AG08396 (cell line): ENCODE results near the gene GNAO1.

ENCODE experiments used
- DNase-seq: peaks from one replicate; pipeline ENCODE4 v3.0.0; 2012; ENCODE audit warnings: low spot score, mixed read lengths

GNAO1 gene

DNA sequence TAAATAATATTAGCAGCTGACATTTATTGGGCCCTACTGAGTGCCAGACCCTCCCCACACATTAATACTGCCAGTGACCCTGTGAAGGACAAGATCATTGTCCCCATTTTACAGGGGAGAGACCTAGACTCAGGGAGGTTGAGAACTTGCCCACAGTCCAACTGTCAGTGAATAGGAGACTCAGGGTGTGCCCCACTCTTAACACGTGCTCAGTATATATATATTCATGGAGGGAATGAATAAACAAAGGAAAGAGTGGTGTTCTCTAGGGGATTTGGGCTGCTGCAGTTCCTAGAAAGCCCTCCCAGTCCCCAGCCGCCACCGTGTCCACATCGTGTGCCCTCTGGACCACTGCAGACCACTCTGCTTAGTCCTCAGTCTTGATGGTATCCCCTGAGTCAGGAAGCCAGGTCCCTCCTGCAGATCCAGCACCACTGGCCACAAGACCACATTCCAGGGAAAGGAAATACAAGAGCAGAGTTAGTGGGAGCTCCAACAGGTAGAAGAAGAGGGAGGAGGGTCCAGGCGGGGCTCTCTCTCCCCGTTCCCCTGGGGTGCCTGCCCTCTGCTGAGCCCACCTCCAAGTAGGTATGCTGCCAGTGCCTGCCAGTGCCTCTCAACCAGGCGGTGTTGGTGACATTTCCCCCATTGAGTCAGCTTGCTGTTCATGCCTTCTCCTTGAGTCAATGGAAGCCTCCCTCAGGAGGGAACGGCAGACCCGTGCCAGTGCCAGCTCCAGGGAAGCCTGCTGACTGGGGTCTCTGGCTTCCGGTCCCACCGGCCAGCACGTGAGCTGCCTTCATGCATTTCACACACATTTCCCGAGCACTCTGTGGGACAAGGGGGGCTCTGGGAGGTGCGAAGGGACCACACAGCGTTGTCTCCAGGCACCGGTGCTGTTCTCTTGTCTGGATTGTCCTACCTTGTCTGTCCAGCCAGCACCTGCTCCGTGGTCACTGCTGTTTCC, 75.6 kb downstream of the GNAO1 start:
- no peak for DNase-seq

GRCh38 chr16:56267888-56268287, 76.6 kb downstream of the GNAO1 start:
- DNase-seq: no peak

GRCh38 chr16:56268799-56269198, 77.5 kb downstream of the GNAO1 start:
- no peak for DNase-seq

- no peak for DNase-seq
These were observed 78.0 kb downstream of the GNAO1 start for GRCh38 chr16:56269281-56269680.

- peak; percentile 72 for DNase-seq
These were observed 78.8 kb downstream of the GNAO1 start for GRCh38 chr16:56269811-56270684.

- no peak for DNase-seq
These were observed 79.5 kb downstream of the GNAO1 start for GRCh38 chr16:56270828-56271227.

DNA sequence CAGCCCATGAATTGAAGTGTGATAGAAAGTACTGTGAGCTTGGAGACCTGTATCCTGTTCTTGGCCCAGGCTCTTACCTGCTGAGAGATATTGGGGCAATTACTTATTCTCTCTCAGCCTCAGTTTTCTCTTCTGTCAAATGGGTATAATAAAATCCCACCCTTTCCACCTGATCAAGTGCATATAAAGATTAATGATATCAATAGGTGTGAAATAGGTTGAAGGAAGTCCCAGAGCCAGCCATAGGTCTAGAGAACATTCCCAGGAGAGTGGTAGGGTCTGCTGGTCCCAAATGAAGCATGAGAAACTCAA, 81.2 kb downstream of the GNAO1 start:
- no peak for DNase-seq

DNA sequence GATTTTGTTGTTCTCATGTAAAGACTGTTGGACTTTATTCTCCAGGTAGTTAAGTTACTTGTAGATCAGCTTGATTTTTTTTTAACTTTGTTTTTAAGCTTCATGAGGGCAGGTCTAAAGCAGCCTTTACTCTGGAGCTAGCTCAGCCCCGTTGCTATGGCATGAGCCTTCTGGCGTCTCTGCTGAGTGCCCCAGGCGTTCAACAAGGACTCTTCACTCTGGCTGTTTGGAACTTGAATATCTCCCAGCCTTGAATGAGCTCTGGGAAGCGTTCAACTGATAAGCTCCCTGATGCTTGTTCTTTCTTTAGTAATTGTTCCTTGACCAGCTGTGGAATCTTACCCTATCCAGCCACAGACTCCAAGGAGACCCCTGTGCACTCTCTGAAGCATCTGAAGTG, 82.3 kb downstream of the GNAO1 start:
- DNase-seq: no peak

GRCh38 chr16:56274369-56274768, 83.1 kb downstream of the GNAO1 start:
- DNase-seq: no peak

DNA sequence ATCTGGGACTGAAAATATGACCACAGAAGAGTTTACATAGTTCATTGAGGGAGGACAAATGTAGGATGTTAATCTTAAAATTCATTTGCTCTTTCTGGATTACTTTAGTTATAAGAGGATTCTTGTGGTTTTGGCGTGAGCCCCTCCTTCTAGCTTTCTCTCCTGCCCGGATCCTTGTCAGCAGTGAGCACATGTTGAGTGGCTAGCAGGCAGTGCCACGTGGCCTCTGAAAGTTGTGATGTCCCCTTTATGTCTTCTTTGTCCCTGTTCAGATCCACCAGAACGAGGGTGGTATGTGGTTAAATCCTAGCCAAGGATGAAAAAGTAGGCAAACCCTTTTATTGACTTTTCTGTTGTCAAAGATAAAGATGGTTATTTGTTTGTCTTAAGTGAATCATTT, 83.8 kb downstream of the GNAO1 start:
- DNase-seq: no peak

- no peak for DNase-seq
These were observed 84.5 kb downstream of the GNAO1 start for GRCh38 chr16:56275801-56276200.

- DNase-seq: no peak
These were observed 85.8 kb downstream of the GNAO1 start for GRCh38 chr16:56277075-56277474.

DNA sequence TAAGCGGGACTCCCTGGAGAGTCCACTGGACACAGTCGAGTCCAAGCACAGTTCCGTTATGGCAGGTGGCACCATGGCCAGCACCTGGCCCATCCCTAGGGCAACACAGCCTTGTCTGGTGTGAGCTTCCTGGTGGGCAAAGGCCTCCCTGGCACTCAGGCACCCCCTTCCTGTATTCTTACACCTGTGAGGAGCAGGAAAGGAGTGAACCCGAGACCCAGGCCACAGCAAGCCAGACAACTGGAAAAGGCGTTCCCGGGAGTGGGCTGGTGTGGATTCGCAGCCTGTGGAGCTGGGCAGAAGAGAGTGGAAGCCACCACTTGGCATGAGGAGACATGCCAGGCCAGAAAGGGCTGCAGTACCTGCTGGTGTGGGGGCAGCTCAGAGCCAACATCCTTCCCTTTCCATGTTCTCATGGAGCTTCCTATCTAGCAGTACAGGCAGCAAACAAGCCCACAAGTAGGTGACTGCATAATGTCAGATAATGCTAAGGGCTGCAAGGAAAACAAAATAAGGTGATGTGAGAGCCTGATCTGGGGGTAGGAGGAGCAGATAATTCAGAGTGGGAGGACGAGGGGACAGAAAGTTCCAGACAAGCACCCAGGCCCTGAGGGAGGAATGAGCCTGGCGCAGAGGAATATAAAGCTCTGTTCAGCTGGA, 87.0 kb downstream of the GNAO1 start:
- no peak for DNase-seq

GRCh38 chr16:56279132-56279531, 87.8 kb downstream of the GNAO1 start:
- DNase-seq: no peak

DNA sequence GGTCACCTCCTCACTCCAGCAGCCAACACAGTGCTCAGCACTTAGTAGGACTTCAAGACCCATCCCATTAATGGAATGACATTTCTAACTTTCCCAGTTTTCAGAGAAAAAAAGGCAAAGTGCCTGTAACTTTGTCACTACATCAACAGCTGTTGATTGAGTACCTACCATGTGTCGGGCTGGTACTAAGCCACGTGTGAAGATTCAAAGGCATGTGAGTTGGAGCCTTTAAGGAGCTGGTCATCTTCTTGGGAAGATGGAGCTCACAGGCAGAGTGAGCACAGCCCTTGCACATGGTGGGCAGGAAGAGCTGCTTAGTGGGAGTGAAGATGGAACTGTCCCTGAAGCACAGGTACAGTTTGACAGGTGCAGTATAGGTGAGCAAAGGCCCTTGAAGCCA, 88.6 kb downstream of the GNAO1 start:
- DNase-seq: no peak

- no peak for DNase-seq
These were observed 90.0 kb downstream of the GNAO1 start for GRCh38 chr16:56281249-56281805.

- no peak for DNase-seq
These were observed 91.2 kb downstream of the GNAO1 start for GRCh38 chr16:56282451-56282850.

DNA sequence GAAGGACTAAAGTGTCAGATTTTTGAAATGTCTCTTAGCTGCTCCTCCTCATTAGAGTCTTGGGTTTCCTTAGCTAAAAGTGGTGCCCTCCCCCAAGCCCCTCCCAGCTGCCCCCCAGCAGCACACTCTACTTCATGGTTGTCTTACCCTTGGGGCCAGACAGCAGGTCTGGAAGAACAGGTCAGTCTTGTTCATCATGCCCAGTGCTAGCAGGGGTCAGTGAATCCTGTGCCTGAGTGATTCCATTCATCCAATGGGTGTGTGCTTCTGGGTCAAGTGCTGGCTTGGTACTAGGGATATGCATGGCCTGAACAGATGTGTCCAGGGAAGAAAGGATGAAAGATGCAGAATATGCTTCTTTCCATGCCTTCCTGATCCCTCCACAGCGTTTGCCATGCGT, 93.2 kb downstream of the GNAO1 start:
- no peak for DNase-seq

- DNase-seq: no peak
These were observed 95.5 kb downstream of the GNAO1 start for GRCh38 chr16:56286809-56287208.

- DNase-seq: no peak
These were observed 96.7 kb downstream of the GNAO1 start for GRCh38 chr16:56288019-56288418.

DNA sequence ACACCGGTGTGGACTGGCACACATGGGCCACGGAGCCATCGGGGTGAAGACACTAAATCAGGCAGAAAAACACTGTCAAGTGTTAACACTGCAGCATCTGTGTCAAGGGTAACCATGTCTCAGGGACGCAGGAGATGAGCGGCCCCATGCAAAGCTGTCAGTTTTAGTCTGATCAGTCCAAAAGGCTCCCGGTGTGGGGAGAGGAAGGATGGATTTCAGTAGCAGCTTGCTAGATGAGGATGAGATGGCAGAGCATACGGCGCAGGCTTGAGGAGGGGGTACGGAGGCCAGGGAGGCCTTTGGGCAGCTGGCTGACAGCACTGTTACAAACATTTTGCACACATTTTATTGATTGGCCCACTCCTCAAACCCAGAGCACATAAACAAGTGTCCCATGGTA, 98.1 kb downstream of the GNAO1 start:
- DNase-seq: no peak

GRCh38 chr16:56289862-56290261, 98.6 kb downstream of the GNAO1 start:
- DNase-seq: no peak
